ENCODE measurements around the gene CTNNA3.

Gene CTNNA3

GRCh38 chr10:66780796-66781195 is 915.2 kb downstream of the CTNNA3 start:
- Histone ChIP-seq H3K4me2 (ENCODE audit: low read depth, low read length, poor library complexity, severe bottlenecking) (no peak overlapping the region), H3K9me3 (ENCODE audit: insufficient read depth, low read depth, low read length) (no peaks in the 10 kb centered on the region), H3K4me3 (ENCODE audit: low read length, poor library complexity, severe bottlenecking) (no peak overlapping the region), H4K20me1 (ENCODE audit: insufficient read depth, low read length, poor library complexity, severe bottlenecking) (no peaks in the 10 kb centered on the region), H3K79me2 (ENCODE audit: insufficient read depth, low read length) (no peaks in the 10 kb centered on the region), H2AFZ (ENCODE audit: low read length) (no peak overlapping the region), H3K4me1 (ENCODE audit: insufficient read depth, low read length, poor library complexity, severe bottlenecking) (no peaks in the 10 kb centered on the region), H3K9me2 (replicated peaks; ENCODE audit: low read depth, low read length) (no peaks in the 10 kb centered on the region), H3K9ac (ENCODE audit: low read depth, low read length, poor library complexity, severe bottlenecking) (no peak overlapping the region), H3F3A (ENCODE audit: low read depth) (no peaks in the 10 kb centered on the region), H3K27me3 (ENCODE audit: insufficient read depth, low read length, poor library complexity, severe bottlenecking) (no peaks in the 10 kb centered on the region), H3K36me3 (ENCODE audit: insufficient read depth, low read length) (no peaks in the 10 kb centered on the region)
- TF ChIP-seq EZH2phosphoT487 (IDR thresholded peaks at IDR 0.05; ENCODE audit: borderline replicate concordance): no peak
- TF ChIP-seq CTCF (conservative IDR thresholded peaks at IDR 0.05; ENCODE audit: low read length): no peak

GRCh38 chr10:66778351-66778750 is 917.6 kb downstream of the CTNNA3 start:
- Histone ChIP-seq H2AFZ (ENCODE audit: low read length) (no peak overlapping the region), H3K27me3 (ENCODE audit: insufficient read depth, low read length, poor library complexity, severe bottlenecking) (no peaks in the 10 kb centered on the region), H3K4me3 (ENCODE audit: low read length, poor library complexity, severe bottlenecking) (no peak overlapping the region), H3K4me2 (ENCODE audit: low read depth, low read length, poor library complexity, severe bottlenecking) (no peak overlapping the region), H3F3A (ENCODE audit: low read depth) (no peaks in the 10 kb centered on the region), H4K20me1 (ENCODE audit: insufficient read depth, low read length, poor library complexity, severe bottlenecking) (no peaks in the 10 kb centered on the region), H3K9ac (ENCODE audit: low read depth, low read length, poor library complexity, severe bottlenecking) (no peak overlapping the region), H3K79me2 (ENCODE audit: insufficient read depth, low read length) (no peaks in the 10 kb centered on the region), H3K36me3 (ENCODE audit: insufficient read depth, low read length) (no peaks in the 10 kb centered on the region), H3K4me1 (ENCODE audit: insufficient read depth, low read length, poor library complexity, severe bottlenecking) (no peaks in the 10 kb centered on the region), H3K9me3 (ENCODE audit: insufficient read depth, low read depth, low read length) (no peaks in the 10 kb centered on the region), H3K9me2 (replicated peaks; ENCODE audit: low read depth, low read length) (no peaks in the 10 kb centered on the region)
- no peak for TF ChIP-seq EZH2phosphoT487 (IDR thresholded peaks at IDR 0.05; ENCODE audit: borderline replicate concordance)
- no peak for TF ChIP-seq CTCF (conservative IDR thresholded peaks at IDR 0.05; ENCODE audit: low read length)

- TF ChIP-seq CTCF (conservative IDR thresholded peaks at IDR 0.05; ENCODE audit: low read length): no peak
- no peak for TF ChIP-seq EZH2phosphoT487 (IDR thresholded peaks at IDR 0.05; ENCODE audit: borderline replicate concordance)
- Histone ChIP-seq H3K4me1 (ENCODE audit: insufficient read depth, low read length, poor library complexity, severe bottlenecking) (no peaks in the 10 kb centered on the region), H3K9me3 (ENCODE audit: insufficient read depth, low read depth, low read length) (no peaks in the 10 kb centered on the region), H3K9me2 (replicated peaks; ENCODE audit: low read depth, low read length) (no peaks in the 10 kb centered on the region), H3F3A (ENCODE audit: low read depth) (no peaks in the 10 kb centered on the region), H4K20me1 (ENCODE audit: insufficient read depth, low read length, poor library complexity, severe bottlenecking) (no peaks in the 10 kb centered on the region), H2AFZ (ENCODE audit: low read length) (no peak overlapping the region), H3K36me3 (ENCODE audit: insufficient read depth, low read length) (no peaks in the 10 kb centered on the region), H3K79me2 (ENCODE audit: insufficient read depth, low read length) (no peaks in the 10 kb centered on the region), H3K27me3 (ENCODE audit: insufficient read depth, low read length, poor library complexity, severe bottlenecking) (no peaks in the 10 kb centered on the region), H3K4me2 (ENCODE audit: low read depth, low read length, poor library complexity, severe bottlenecking) (no peak overlapping the region), H3K4me3 (ENCODE audit: low read length, poor library complexity, severe bottlenecking) (no peak overlapping the region), H3K9ac (ENCODE audit: low read depth, low read length, poor library complexity, severe bottlenecking) (no peak overlapping the region)
These were observed 918.3 kb downstream of the CTNNA3 start for GRCh38 chr10:66777665-66778064.
